K562 (cell line): ENCODE data around the gene VPS13D. TPM values are rescaled to one million over a fixed set of nuclear protein-coding genes. Genes with fewer than 3 reads are reported as not detected.
A peak's percentile ranks its signal among the peaks of the same experiment; 100 is the strongest.

Experiments
- ATAC-seq: fragments of 200-7000 bp; cut with Tn5 transposase; 3 replicates; pipeline ENCODE4 v1.9.1; 2020; ENCODE audit warnings: moderate library complexity
- BruUV-seq: library from RNA; stranded (reverse); fragments of 400-500 nt; replicated peaks from 2 replicates; lab custom pipeline; 2021; lab: Mats Ljungman, UMichigan
- CTCF ChIA-PET: fragments of 300-600 bp; formaldehyde crosslinking; extraction: SDS; loops from one replicate; lab custom pipeline; 2021; ENCODE audit warnings: low intra/inter-chr PET ratio; lab: Yijun Ruan, JAX
- POLR2A ChIA-PET: fragments of 300-600, 350-650 bp; sonication (Branson Sonifier 250); formaldehyde crosslinking; extraction: SDS; loops from one replicate; lab custom pipeline; 2021; ENCODE audit warnings: antibody characterized with exemption, inconsistent platforms; lab: Yijun Ruan, JAX
- DNase-seq, 4 experiments: peaks; one replicate each; pipeline versions ENCODE4 v3.0.0 to v3.0.0-alpha.2; 2011 to 2018; ENCODE audit warnings: low spot score in 3 of 4, mixed read lengths in 3 of 4; ENCODE audit errors: extremely low read depth in 1 of 4
- FAIRE-seq: peaks from 2 replicates; lab custom pipeline; 2011; peaks lifted over from hg19 to GRCh38; lab: Jason Lieb, UNC
- H2AFZ ChIP-seq: 2 replicates; pipeline ENCODE4 v1.6.0; 2011; ENCODE audit warnings: low read depth, low read length, control low read depth, inconsistent platforms
- H3K27ac ChIP-seq: fragments of 200-600 bp; 3 replicates; pipeline ENCODE4 v1.8.0; 2011; ENCODE audit warnings: low read depth, mild to moderate bottlenecking, control low read depth, inconsistent platforms, low read length, moderate library complexity, mixed read lengths; ENCODE audit errors: extremely low read depth
- H3K27me3 ChIP-seq, 2 experiments: fragments of 300-600 bp in 1 of 2; 2 replicates in 1 of 2; 3 replicates in 1 of 2; pipeline versions ENCODE4 v1.6.0 to v1.8.0; 2011; ENCODE audit warnings: inconsistent platforms in 2 of 2, low read length in 2 of 2, mild to moderate bottlenecking in 1 of 2, mixed read lengths in 1 of 2, moderate library complexity in 1 of 2; ENCODE audit not compliant: control insufficient read depth in 2 of 2, insufficient read depth in 2 of 2
- H3K36me3 ChIP-seq: fragments of 300-600 bp; 3 replicates; pipeline ENCODE4 v1.8.0; 2011; ENCODE audit warnings: mild to moderate bottlenecking, low read length, inconsistent platforms; ENCODE audit not compliant: control insufficient read depth, insufficient read depth
- H3K4me1 ChIP-seq, 2 experiments: fragments of 200-600 bp in 1 of 2; replicated peaks in 1 of 2; 2 replicates in 1 of 2; 3 replicates in 1 of 2; pipeline versions ENCODE4 v1.5.1 to v1.8.0; 2011; ENCODE audit warnings: inconsistent platforms in 2 of 2, low read length in 2 of 2, mild to moderate bottlenecking in 1 of 2, mixed read lengths in 1 of 2, moderate library complexity in 1 of 2; ENCODE audit not compliant: control insufficient read depth in 2 of 2, insufficient read depth in 2 of 2
- H3K4me2 ChIP-seq: 2 replicates; pipeline ENCODE4 v1.6.1; 2011; ENCODE audit warnings: low read length, control low read depth, inconsistent platforms, mixed read lengths; ENCODE audit not compliant: insufficient read depth
- H3K4me3 ChIP-seq: fragments of 200-600 bp; sonication (generic), shearing (Covaris generic); 2 replicates; pipeline ENCODE4 v1.5.1; 2016; ENCODE audit warnings: control low read depth, inconsistent platforms
- H3K79me2 ChIP-seq: fragments of 200-600 bp; 3 replicates; pipeline ENCODE4 v1.8.0; 2011; ENCODE audit warnings: low read length, inconsistent platforms; ENCODE audit not compliant: control insufficient read depth, insufficient read depth
- H3K9ac ChIP-seq, 2 experiments: 2 replicates each; pipeline versions ENCODE4 v1.6.0 to v1.6.1; 2011; ENCODE audit warnings: low read depth in 2 of 2, low read length in 2 of 2, control low read depth in 1 of 2, inconsistent platforms in 1 of 2, mild to moderate bottlenecking in 1 of 2, mixed read lengths in 1 of 2; ENCODE audit not compliant: insufficient read depth in 1 of 2
- H3K9me1 ChIP-seq: one replicate; pipeline ENCODE4 v1.6.0; 2011; ENCODE audit warnings: inconsistent platforms, mild to moderate bottlenecking, low read length, moderate library complexity; ENCODE audit not compliant: control insufficient read depth, insufficient read depth
- H3K9me3 ChIP-seq: replicated peaks from 2 replicates; pipeline ENCODE4 v1.5.1; 2011; ENCODE audit warnings: low read depth, low read length, inconsistent platforms; ENCODE audit not compliant: control insufficient read depth, insufficient read depth
- H4K20me1 ChIP-seq: replicated peaks from 2 replicates; pipeline ENCODE4 v1.6.1; 2011; ENCODE audit warnings: low read length, inconsistent platforms, mixed read lengths; ENCODE audit not compliant: control insufficient read depth, insufficient read depth
- CTCFL ChIP-seq: IDR thresholded peaks from 2 replicates; pipeline ENCODE4 v1.6.1; 2011; ENCODE audit warnings: borderline replicate concordance, low read depth, mild to moderate bottlenecking, moderate library complexity, low read length; ENCODE audit not compliant: insufficient read depth, poor library complexity, severe bottlenecking
- ESRRA ChIP-seq: fragments of 450-650 bp; IDR thresholded peaks from 2 replicates; pipeline ENCODE4 v1.6.1; 2014; ENCODE audit warnings: low read depth, mild to moderate bottlenecking, moderate library complexity, borderline replicate concordance
- GABPB1 ChIP-seq: sonication (generic); formaldehyde crosslinking; IDR thresholded peaks from 2 replicates; pipeline ENCODE4 v1.8.0; 2022; ENCODE audit warnings: mild to moderate bottlenecking, missing genetic modification reagents
- HDAC3 ChIP-seq: fragments of 450-650 bp; IDR thresholded peaks from 2 replicates; pipeline ENCODE4 v1.6.1; 2018; ENCODE audit warnings: borderline replicate concordance, mild to moderate bottlenecking, moderate library complexity; ENCODE audit not compliant: partially characterized antibody
- POLR2B ChIP-seq: fragments of 450-650 bp; IDR thresholded peaks from 2 replicates; pipeline ENCODE4 v1.6.1; 2018; ENCODE audit warnings: low read depth; ENCODE audit not compliant: partially characterized antibody
- PRPF4 ChIP-seq: fragments of 200-400 bp; formaldehyde crosslinking; IDR thresholded peaks from one replicate; pipeline ENCODE4 v1.6.1; 2017; ENCODE audit warnings: low read length, low read depth, mild to moderate bottlenecking; ENCODE audit not compliant: insufficient read depth, poor library complexity, severe bottlenecking
- RAD21 ChIP-seq, 2 experiments: fragments of 250-450 bp in 1 of 2; fragments of 450-650 bp in 1 of 2; sonication (Bioruptor Pico) in 1 of 2; formaldehyde crosslinking in 1 of 2; IDR thresholded peaks in 1 of 2; conservative IDR thresholded peaks in 1 of 2; 2 replicates each; pipeline versions ENCODE4 v1.4.0 to v1.8.0; 2020 to 2022; ENCODE audit warnings: mild to moderate bottlenecking in 2 of 2, moderate library complexity in 1 of 2
- SMC3 ChIP-seq: conservative IDR thresholded peaks from 2 replicates; pipeline ENCODE4 v1.6.1; 2011; ENCODE audit warnings: low read depth, low read length, improper control_type of control experiment; ENCODE audit not compliant: insufficient read depth
- TCF3 ChIP-seq: sonication (generic); formaldehyde crosslinking; IDR thresholded peaks from 2 replicates; pipeline ENCODE4 v1.4.0; 2020; ENCODE audit warnings: mild to moderate bottlenecking, missing genetic modification reagents
- TEAD4 ChIP-seq, 2 experiments: sonication (generic) in 1 of 2; formaldehyde crosslinking in 1 of 2; IDR thresholded peaks; 2 replicates each; pipeline versions ENCODE4 v1.6.1 to v1.8.0; 2012 to 2022; ENCODE audit warnings: borderline replicate concordance in 1 of 2, inconsistent platforms in 1 of 2, low read length in 1 of 2, mild to moderate bottlenecking in 1 of 2, missing genetic modification reagents in 1 of 2
- WGBS: fragments of 100-300 bp; shearing (Covaris generic); methylation state at CpG from one replicate; pipeline ENCODE4 v1.1.6; 2016; ENCODE audit warnings: low coverage, mixed read lengths; ENCODE audit not compliant: insufficient coverage; ENCODE audit errors: missing lambda C conversion rate; 5-methylcytosine and 5-hydroxymethylcytosine counted together
- in situ Hi-C: fragments of 300-500 bp; cut with MboI; formaldehyde crosslinking; loops from 4 replicates; pipeline ENCODE4 v1.15.0; 2018; ENCODE audit warnings: inconsistent platforms, mixed read lengths
- intact Hi-C: fragments of 100-400 bp; cut with micrococcal nuclease; formaldehyde crosslinking; loops from 2 replicates; pipeline ENCODE4 v1.14.2; 2022
- polyA plus RNA-seq, 8 experiments: library from polyadenylated mRNA; depleted of rRNA in 4 of 8; stranded (reverse) in 5 of 8; unstranded in 3 of 8; fragments of >200 nt; fragmentation: Nextera tagmentation in 2 of 8; fragmentation: Illumina TruSeq in 1 of 8; extraction: Ambion mirVana in 2 of 8; extraction: Trizol in 1 of 8; gene quantifications; 2 replicates each; pipeline versions ENCODE4 v1.2.1 to v1.2.3, GENCODE V29; 2011 to 2014; ENCODE audit warnings: inconsistent platforms in 1 of 8, missing spikeins in 1 of 8
- total RNA-seq, 7 experiments: library from RNA; depleted of rRNA in 6 of 7; stranded (reverse); fragments of >200 nt in 6 of 7; fragmentation: Illumina TruSeq in 2 of 7; extraction: Trizol in 2 of 7; gene quantifications; 2 replicates each; pipeline versions ENCODE4 v1.2.1 to v1.2.3, GENCODE V29; 2011 to 2021; ENCODE audit warnings: low replicate concordance in 1 of 7
- TF ChIP-seq, protein P1 (sequence below), 3 experiments: IDR thresholded peaks in 2 of 3; conservative IDR thresholded peaks in 1 of 3; 2 replicates each; pipeline ENCODE4 v1.5.1; 2011 to 2012; ENCODE audit warnings: low read length in 3 of 3, mild to moderate bottlenecking in 3 of 3, control low read depth in 2 of 3, improper control_type of control experiment in 1 of 3, inconsistent platforms in 1 of 3, low read depth in 1 of 3, mixed read lengths in 1 of 3, moderate library complexity in 1 of 3; ENCODE audit not compliant: insufficient read depth in 2 of 3

Gene VPS13D
- total and polyA plus RNA-seq, 9 of the 15 experiments (the other 6 are each of a cell fraction or from before 2014, with no cell fraction given) = 6.1 to 51.5 (median 38.5) TPM

GRCh38 chr1:12244078-12244477, 14.2 kb downstream of the VPS13D start:
- no peaks in the 10 kb centered on the region for H3K9me3 ChIP-seq
- no peaks in the 10 kb centered on the region for H3K27me3 ChIP-seq
- BruUV-seq = no TSS peak
- no peak overlapping the region for H3K27ac ChIP-seq
- intact Hi-C loops (no loop called here), in situ Hi-C loops (no loop called here)
- H3K79me2 ChIP-seq = no peaks in the 10 kb centered on the region
- no peaks in the 10 kb centered on the region for H3K4me1 ChIP-seq
- no peaks in the 10 kb centered on the region for H3K9me1 ChIP-seq
- ChIA-PET CTCF (interaction anchor here (0.6 to 1.8 kb wide), 3 partner anchors 119 to 394 kb away, joined by 3 to 5 read pairs (median 4); no protein-coding TSS in a partner anchor), POLR2A (interaction anchor here (0.6 to 1.7 kb wide), 4 partner anchors 8 to 1211 kb away, joined by 3 to 5 read pairs (median 4); no protein-coding TSS in a partner anchor)
- peaks cover 62% of the 10 kb centered on the region for H3K36me3 ChIP-seq
- H4K20me1 ChIP-seq = no peaks in the 10 kb centered on the region
- DNase-seq = peak; percentile 47 to 63 (median 52)
- H2AFZ ChIP-seq = no peak overlapping the region
- ATAC-seq = peak; percentile 75
- H3K9ac ChIP-seq = no peak overlapping the region
- no peak overlapping the region for H3K4me2 ChIP-seq
- TF ChIP-seq SMC3 (peak; percentile 40; the same call in 1 of the 2 replicates), PRPF4 (no peak), CTCFL (peak; percentile 24), TCF3 (CRISPR knock-in tag) (no peak), HDAC3 (no peak), POLR2B (no peak), RAD21 (CRISPR knock-in tag; conservative IDR thresholded peaks at IDR 0.05 in 1 of 2, IDR thresholded peaks at IDR 0.05 in 1 of 2) (peak in 1 of 2 experiments; percentile 51; a peak in 2 of 4 replicates), GABPB1 (no peak), TEAD4 (IDR thresholded peaks at IDR 0.05; ENCODE audit: low read length) (no peak), TEAD4 (CRISPR knock-in tag; IDR thresholded peaks at IDR 0.05; ENCODE audit: borderline replicate concordance) (no peak), ESRRA (no peak)
- TF ChIP-seq, protein P1, sequence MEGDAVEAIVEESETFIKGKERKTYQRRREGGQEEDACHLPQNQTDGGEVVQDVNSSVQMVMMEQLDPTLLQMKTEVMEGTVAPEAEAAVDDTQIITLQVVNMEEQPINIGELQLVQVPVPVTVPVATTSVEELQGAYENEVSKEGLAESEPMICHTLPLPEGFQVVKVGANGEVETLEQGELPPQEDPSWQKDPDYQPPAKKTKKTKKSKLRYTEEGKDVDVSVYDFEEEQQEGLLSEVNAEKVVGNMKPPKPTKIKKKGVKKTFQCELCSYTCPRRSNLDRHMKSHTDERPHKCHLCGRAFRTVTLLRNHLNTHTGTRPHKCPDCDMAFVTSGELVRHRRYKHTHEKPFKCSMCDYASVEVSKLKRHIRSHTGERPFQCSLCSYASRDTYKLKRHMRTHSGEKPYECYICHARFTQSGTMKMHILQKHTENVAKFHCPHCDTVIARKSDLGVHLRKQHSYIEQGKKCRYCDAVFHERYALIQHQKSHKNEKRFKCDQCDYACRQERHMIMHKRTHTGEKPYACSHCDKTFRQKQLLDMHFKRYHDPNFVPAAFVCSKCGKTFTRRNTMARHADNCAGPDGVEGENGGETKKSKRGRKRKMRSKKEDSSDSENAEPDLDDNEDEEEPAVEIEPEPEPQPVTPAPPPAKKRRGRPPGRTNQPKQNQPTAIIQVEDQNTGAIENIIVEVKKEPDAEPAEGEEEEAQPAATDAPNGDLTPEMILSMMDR (IDR thresholded peaks at IDR 0.05 in 2 of 3, conservative IDR thresholded peaks at IDR 0.05 in 1 of 3; ENCODE audit: insufficient read depth in 2 of 3, low read depth in 1 of 3, low read length in 3 of 3) = peak; percentile 56 to 68 (median 60)
- WGBS = 43% methylated on average over 2 of the region's 2 CpGs
- no peak overlapping the region for H3K4me3 ChIP-seq
- peak; percentile 77 for FAIRE-seq
